SK-N-SH (cell line): ENCODE results near the gene SPTBN1. TPM values are rescaled to one million over a fixed set of nuclear protein-coding genes. Genes with fewer than 3 reads are reported as not detected.

ENCODE experiments used
- CTCF ChIA-PET: fragments of 300-600, 350-600 bp; formaldehyde crosslinking; extraction: SDS; loops from one replicate; lab custom pipeline; 2021; lab: Yijun Ruan, JAX
- POLR2A ChIA-PET: fragments of 350-600 bp; sonication (Branson Sonifier 250); formaldehyde crosslinking; extraction: SDS; loops from one replicate; lab custom pipeline; 2020; ENCODE audit warnings: antibody characterized with exemption, inconsistent platforms; lab: Yijun Ruan, JAX
- DNase-seq: peaks from one replicate; pipeline ENCODE4 v3.0.0; 2012
- H2AFZ ChIP-seq: fragments of 200-600 bp; sonication (generic); 2 replicates; pipeline ENCODE4 v1.8.1; 2016; ENCODE audit warnings: antibody characterized with exemption, mild to moderate bottlenecking, low read depth
- H3F3A ChIP-seq: fragments of 200-600 bp; sonication (generic); replicated peaks from 2 replicates; pipeline ENCODE3; 2016; ENCODE audit warnings: antibody characterized with exemption, mild to moderate bottlenecking; ENCODE audit not compliant: insufficient read depth
- H3K27ac ChIP-seq, 2 experiments: fragments of 200-500 bp in 1 of 2; fragments of 200-600 bp in 1 of 2; sonication (Bioruptor generic) in 1 of 2; sonication (generic), shearing (Covaris generic) in 1 of 2; 2 replicates each; pipeline versions ENCODE4 v1.5.1 to v1.6.1; 2014 to 2016; ENCODE audit warnings: low read depth in 2 of 2, inconsistent platforms in 1 of 2, low read length in 1 of 2, mild to moderate bottlenecking in 1 of 2, mixed read lengths in 1 of 2
- H3K27me3 ChIP-seq: fragments of 200-600 bp; sonication (generic), shearing (Covaris generic); 2 replicates; pipeline ENCODE4 v1.6.1; 2016; ENCODE audit warnings: mixed run types; ENCODE audit not compliant: insufficient read depth
- H3K36me3 ChIP-seq, 2 experiments: fragments of 200-500 bp in 1 of 2; fragments of 200-600 bp in 1 of 2; sonication (Bioruptor generic) in 1 of 2; sonication (generic) in 1 of 2; replicated peaks in 1 of 2; 2 replicates each; pipeline versions ENCODE3 to v1.5.1; 2014 to 2016; ENCODE audit warnings: low read length in 1 of 2, mild to moderate bottlenecking in 1 of 2; ENCODE audit not compliant: insufficient read depth in 2 of 2, control insufficient read depth in 1 of 2
- H3K4me1 ChIP-seq, 2 experiments: fragments of 200-500 bp in 1 of 2; fragments of 200-600 bp in 1 of 2; sonication (Bioruptor generic) in 1 of 2; sonication (generic), shearing (Covaris generic) in 1 of 2; 2 replicates each; pipeline versions ENCODE4 v1.5.1 to v1.6.1; 2014 to 2016; ENCODE audit warnings: low read depth in 1 of 2, low read length in 1 of 2, mixed run types in 1 of 2; ENCODE audit not compliant: insufficient read depth in 2 of 2, control insufficient read depth in 1 of 2
- H3K4me2 ChIP-seq: fragments of 200-600 bp; sonication (generic), shearing (Covaris generic); 2 replicates; pipeline ENCODE4 v1.6.1; 2017; ENCODE audit warnings: mixed run types
- H3K4me3 ChIP-seq, 2 experiments: fragments of 200-500 bp in 1 of 2; fragments of 200-600 bp in 1 of 2; sonication (Bioruptor generic) in 1 of 2; sonication (generic), shearing (Covaris generic) in 1 of 2; 2 replicates each; pipeline versions ENCODE4 v1.5.1 to v1.8.1; 2014 to 2016; ENCODE audit warnings: low read depth in 2 of 2, inconsistent platforms in 1 of 2, low read length in 1 of 2, mild to moderate bottlenecking in 1 of 2, mixed read lengths in 1 of 2, moderate library complexity in 1 of 2
- H3K79me2 ChIP-seq: fragments of 200-600 bp; sonication (generic); 2 replicates; pipeline ENCODE4 v1.8.1; 2017; ENCODE audit warnings: mild to moderate bottlenecking; ENCODE audit not compliant: insufficient read depth
- H3K9ac ChIP-seq: fragments of 200-600 bp; sonication (generic); 2 replicates; pipeline ENCODE4 v1.6.1; 2017; ENCODE audit warnings: mixed run types
- H3K9me2 ChIP-seq: fragments of 200-600 bp; sonication (generic); 2 replicates; pipeline ENCODE4 v1.6.1; 2017; ENCODE audit warnings: mixed run types
- H3K9me3 ChIP-seq: fragments of 200-600 bp; sonication (generic); 2 replicates; pipeline ENCODE4 v1.6.1; 2017; ENCODE audit warnings: mixed run types, mild to moderate bottlenecking, moderate library complexity
- H4K20me1 ChIP-seq: fragments of 200-600 bp; sonication (generic); 2 replicates; pipeline ENCODE4 v1.6.1; 2017; ENCODE audit warnings: mild to moderate bottlenecking, mixed run types; ENCODE audit not compliant: insufficient read depth
- EZH2phosphoT487 ChIP-seq: fragments of 200-600 bp; sonication (generic); IDR thresholded peaks from 2 replicates; pipeline ENCODE4 v1.6.1; 2017; ENCODE audit warnings: low read depth, mixed run types, mild to moderate bottlenecking, antibody characterized with exemption, moderate library complexity, borderline replicate concordance
- FOXJ3 ChIP-seq: sonication (generic); formaldehyde crosslinking; IDR thresholded peaks from 2 replicates; pipeline ENCODE4 v1.5.1; 2020; ENCODE audit warnings: mild to moderate bottlenecking, missing genetic modification reagents
- FOXM1 ChIP-seq: IDR thresholded peaks from 2 replicates; pipeline ENCODE4 v1.4.0; 2012; ENCODE audit warnings: low read depth, mild to moderate bottlenecking
- GABPA ChIP-seq: IDR thresholded peaks from 2 replicates; pipeline ENCODE4 v1.4.0; 2012; ENCODE audit warnings: low read depth, mild to moderate bottlenecking
- MXI1 ChIP-seq: IDR thresholded peaks from 2 replicates; pipeline ENCODE4 v1.6.1; 2012; ENCODE audit warnings: mild to moderate bottlenecking, low read depth, low read length, improper control_type of control experiment
- NFIC ChIP-seq: IDR thresholded peaks from 2 replicates; pipeline ENCODE4 v1.4.0; 2012; ENCODE audit warnings: borderline replicate concordance
- NRF1 ChIP-seq: IDR thresholded peaks from 2 replicates; pipeline ENCODE4 v1.6.1; 2012; ENCODE audit warnings: low read depth, mild to moderate bottlenecking, low read length
- POLR2AphosphoS5 ChIP-seq: IDR thresholded peaks from 2 replicates; pipeline ENCODE4 v1.6.1; 2012; ENCODE audit warnings: low read depth, low read length
- RCOR1 ChIP-seq: fragments of 150-350 bp; IDR thresholded peaks from 2 replicates; pipeline ENCODE4 v1.6.1; 2017; ENCODE audit warnings: antibody characterized with exemption, low read length
- RXRA ChIP-seq: IDR thresholded peaks from 2 replicates; pipeline ENCODE4 v1.4.0; 2012; ENCODE audit warnings: low read depth, mild to moderate bottlenecking, borderline replicate concordance
- SIN3A ChIP-seq: IDR thresholded peaks from 2 replicates; pipeline ENCODE4 v1.6.1; 2012; ENCODE audit warnings: low read depth, mild to moderate bottlenecking, low read length, moderate library complexity, borderline replicate concordance
- TAF1 ChIP-seq: IDR thresholded peaks from 2 replicates; pipeline ENCODE4 v1.6.1; 2012; ENCODE audit warnings: low read depth, mild to moderate bottlenecking, low read length, moderate library complexity, borderline replicate concordance
- TCF12 ChIP-seq: IDR thresholded peaks from 2 replicates; pipeline ENCODE4 v1.4.0; 2012
- TEAD4 ChIP-seq: IDR thresholded peaks from 2 replicates; pipeline ENCODE4 v1.4.0; 2012; ENCODE audit warnings: mild to moderate bottlenecking, borderline replicate concordance; ENCODE audit not compliant: insufficient read depth
- YY1 ChIP-seq: IDR thresholded peaks from 2 replicates; pipeline ENCODE4 v1.4.0; 2012; ENCODE audit warnings: low read depth, mild to moderate bottlenecking
- WGBS: methylation state at CpG from one replicate; pipeline ENCODE4 v1.1.6; 2017; ENCODE audit warnings: low lambda C conversion rate; 5-methylcytosine and 5-hydroxymethylcytosine counted together
- polyA plus RNA-seq, 3 experiments: library from polyadenylated mRNA; depleted of rRNA; stranded (reverse); fragments of >200 nt; gene quantifications; 2 replicates each; pipeline ENCODE4 v1.2.3, GENCODE V29; 2012
- TF ChIP-seq, protein P1 (sequence below): IDR thresholded peaks from 2 replicates; pipeline ENCODE4 v1.4.0; 2012; ENCODE audit warnings: low read depth, borderline replicate concordance
- TF ChIP-seq, protein P2 (sequence below): IDR thresholded peaks from 2 replicates; pipeline ENCODE4; 2012
- TF ChIP-seq, protein P3 (sequence below): IDR thresholded peaks from 2 replicates; pipeline ENCODE4 v1.4.0; 2012; ENCODE audit warnings: low read depth
- TF ChIP-seq, protein P4 (sequence below): fragments of 200-600 bp; sonication (generic); IDR thresholded peaks from 2 replicates; pipeline ENCODE4 v1.6.1; 2017; ENCODE audit warnings: antibody characterized with exemption, mild to moderate bottlenecking, moderate library complexity
- TF ChIP-seq, protein P5 (sequence below): IDR thresholded peaks from 2 replicates; pipeline ENCODE4 v1.4.0; 2012; ENCODE audit warnings: low read depth, borderline replicate concordance

SPTBN1 gene
- polyA plus RNA-seq, 1 of the 3 experiments (the other 2 are of a cell fraction): 29.1 TPM

DNA sequence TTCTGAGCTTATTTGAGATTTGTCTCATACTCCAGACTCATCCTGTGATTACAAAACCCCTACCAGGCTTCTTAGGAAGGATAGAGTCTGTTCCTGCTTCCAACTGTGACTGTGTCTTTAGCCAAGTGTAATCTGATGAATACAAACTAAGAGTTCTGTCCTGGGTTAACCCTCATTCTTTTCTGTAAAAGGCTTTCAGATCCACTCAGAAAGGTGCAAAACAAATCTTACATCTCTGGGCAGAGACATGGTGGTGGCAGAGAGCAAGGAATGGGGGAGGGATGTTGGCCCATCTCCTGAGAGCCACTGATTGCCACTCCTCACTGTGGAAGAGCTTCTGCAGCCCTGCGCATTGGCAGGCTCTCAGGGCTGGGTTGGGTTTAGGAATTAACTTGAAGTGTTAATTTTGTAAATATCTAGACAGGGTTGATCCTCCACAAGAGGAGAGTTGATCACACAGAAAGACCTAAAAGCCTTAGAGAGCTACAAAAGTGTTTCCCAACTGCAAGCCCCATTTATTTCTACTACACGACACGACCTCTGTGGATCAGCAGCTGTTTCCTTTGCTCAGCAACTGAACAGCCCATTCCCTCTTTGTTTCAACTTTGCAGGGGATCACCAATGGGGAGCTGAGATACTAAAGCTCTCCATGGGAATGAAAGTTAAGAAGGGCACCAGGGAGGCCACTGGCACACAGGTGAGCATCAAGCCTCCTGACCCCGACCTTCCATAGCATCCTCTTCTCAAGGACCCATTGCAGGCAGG is 23.7 kb upstream of the SPTBN1 start:
- Histone ChIP-seq H3K79me2 (no peaks in the 10 kb centered on the region), H3K9me3 (no peaks in the 10 kb centered on the region), H3K36me3 (no peaks in the 10 kb centered on the region), H4K20me1 (no peaks in the 10 kb centered on the region), H3K9ac (no peak overlapping the region), H2AFZ (no peak overlapping the region), H3K9me2 (no peaks in the 10 kb centered on the region), H3F3A (no peaks in the 10 kb centered on the region), H3K4me1 (peaks cover 0 to 2% of the 10 kb centered on the region in 2 experiments; a peak in 1 of 4 replicates), H3K4me2 (no peak overlapping the region), H3K27ac (no peak overlapping the region), H3K4me3 (no peak overlapping the region), H3K27me3 (no peaks in the 10 kb centered on the region)
- 82% methylated on average over 4 of the region's 4 CpGs for WGBS
- ChIA-PET POLR2A (no interaction called here), CTCF (interaction anchor here (1.5 kb wide), 1 partner anchor 19 kb away, joined by 3 read pairs; no protein-coding TSS in a partner anchor)
- no peak for DNase-seq
- TF ChIP-seq YY1: no peak
- TF ChIP-seq GABPA: no peak
- no peak for TF ChIP-seq POLR2AphosphoS5
- TF ChIP-seq, protein P1, sequence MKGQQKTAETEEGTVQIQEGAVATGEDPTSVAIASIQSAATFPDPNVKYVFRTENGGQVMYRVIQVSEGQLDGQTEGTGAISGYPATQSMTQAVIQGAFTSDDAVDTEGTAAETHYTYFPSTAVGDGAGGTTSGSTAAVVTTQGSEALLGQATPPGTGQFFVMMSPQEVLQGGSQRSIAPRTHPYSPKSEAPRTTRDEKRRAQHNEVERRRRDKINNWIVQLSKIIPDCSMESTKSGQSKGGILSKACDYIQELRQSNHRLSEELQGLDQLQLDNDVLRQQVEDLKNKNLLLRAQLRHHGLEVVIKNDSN: no peak
- no peak for TF ChIP-seq TEAD4
- no peak for TF ChIP-seq SIN3A
- TF ChIP-seq FOXM1: no peak
- TF ChIP-seq NFIC: no peak
- no peak for TF ChIP-seq RXRA
- no peak for TF ChIP-seq TAF1
- TF ChIP-seq TCF12: no peak
- TF ChIP-seq EZH2phosphoT487: no peak
- no peak for TF ChIP-seq NRF1
- no peak for TF ChIP-seq RCOR1
- TF ChIP-seq FOXJ3 (CRISPR knock-in tag): no peak
- no peak for TF ChIP-seq MXI1
- TF ChIP-seq, protein P2, sequence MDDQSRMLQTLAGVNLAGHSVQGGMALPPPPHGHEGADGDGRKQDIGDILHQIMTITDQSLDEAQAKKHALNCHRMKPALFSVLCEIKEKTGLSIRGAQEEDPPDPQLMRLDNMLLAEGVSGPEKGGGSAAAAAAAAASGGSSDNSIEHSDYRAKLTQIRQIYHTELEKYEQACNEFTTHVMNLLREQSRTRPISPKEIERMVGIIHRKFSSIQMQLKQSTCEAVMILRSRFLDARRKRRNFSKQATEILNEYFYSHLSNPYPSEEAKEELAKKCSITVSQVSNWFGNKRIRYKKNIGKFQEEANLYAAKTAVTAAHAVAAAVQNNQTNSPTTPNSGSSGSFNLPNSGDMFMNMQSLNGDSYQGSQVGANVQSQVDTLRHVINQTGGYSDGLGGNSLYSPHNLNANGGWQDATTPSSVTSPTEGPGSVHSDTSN: no peak
- TF ChIP-seq, protein P3, sequence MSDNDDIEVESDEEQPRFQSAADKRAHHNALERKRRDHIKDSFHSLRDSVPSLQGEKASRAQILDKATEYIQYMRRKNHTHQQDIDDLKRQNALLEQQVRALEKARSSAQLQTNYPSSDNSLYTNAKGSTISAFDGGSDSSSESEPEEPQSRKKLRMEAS: no peak
- TF ChIP-seq, protein P4, sequence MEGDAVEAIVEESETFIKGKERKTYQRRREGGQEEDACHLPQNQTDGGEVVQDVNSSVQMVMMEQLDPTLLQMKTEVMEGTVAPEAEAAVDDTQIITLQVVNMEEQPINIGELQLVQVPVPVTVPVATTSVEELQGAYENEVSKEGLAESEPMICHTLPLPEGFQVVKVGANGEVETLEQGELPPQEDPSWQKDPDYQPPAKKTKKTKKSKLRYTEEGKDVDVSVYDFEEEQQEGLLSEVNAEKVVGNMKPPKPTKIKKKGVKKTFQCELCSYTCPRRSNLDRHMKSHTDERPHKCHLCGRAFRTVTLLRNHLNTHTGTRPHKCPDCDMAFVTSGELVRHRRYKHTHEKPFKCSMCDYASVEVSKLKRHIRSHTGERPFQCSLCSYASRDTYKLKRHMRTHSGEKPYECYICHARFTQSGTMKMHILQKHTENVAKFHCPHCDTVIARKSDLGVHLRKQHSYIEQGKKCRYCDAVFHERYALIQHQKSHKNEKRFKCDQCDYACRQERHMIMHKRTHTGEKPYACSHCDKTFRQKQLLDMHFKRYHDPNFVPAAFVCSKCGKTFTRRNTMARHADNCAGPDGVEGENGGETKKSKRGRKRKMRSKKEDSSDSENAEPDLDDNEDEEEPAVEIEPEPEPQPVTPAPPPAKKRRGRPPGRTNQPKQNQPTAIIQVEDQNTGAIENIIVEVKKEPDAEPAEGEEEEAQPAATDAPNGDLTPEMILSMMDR: no peak
- TF ChIP-seq, protein P5, sequence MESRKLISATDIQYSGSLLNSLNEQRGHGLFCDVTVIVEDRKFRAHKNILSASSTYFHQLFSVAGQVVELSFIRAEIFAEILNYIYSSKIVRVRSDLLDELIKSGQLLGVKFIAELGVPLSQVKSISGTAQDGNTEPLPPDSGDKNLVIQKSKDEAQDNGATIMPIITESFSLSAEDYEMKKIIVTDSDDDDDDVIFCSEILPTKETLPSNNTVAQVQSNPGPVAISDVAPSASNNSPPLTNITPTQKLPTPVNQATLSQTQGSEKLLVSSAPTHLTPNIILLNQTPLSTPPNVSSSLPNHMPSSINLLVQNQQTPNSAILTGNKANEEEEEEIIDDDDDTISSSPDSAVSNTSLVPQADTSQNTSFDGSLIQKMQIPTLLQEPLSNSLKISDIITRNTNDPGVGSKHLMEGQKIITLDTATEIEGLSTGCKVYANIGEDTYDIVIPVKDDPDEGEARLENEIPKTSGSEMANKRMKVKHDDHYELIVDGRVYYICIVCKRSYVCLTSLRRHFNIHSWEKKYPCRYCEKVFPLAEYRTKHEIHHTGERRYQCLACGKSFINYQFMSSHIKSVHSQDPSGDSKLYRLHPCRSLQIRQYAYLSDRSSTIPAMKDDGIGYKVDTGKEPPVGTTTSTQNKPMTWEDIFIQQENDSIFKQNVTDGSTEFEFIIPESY: no peak
